Thyroid gland (tissue), 4 donors: ENCODE data around the gene POLR2L. TPM values are rescaled to one million over a fixed set of nuclear protein-coding genes. Genes with fewer than 3 reads are reported as not detected.

ENCODE experiments used
- DNase-seq, 2 donors: peaks; one replicate each; pipeline ENCODE4 v3.0.0-alpha.2; 2019
- H3K27ac ChIP-seq, 3 donors: fragments of 200-600 bp; sonication (generic); 1 replicate in 2 of 3; 2 replicates in 1 of 3; pipeline ENCODE4 v1.5.1; 2016 to 2019; ENCODE audit warnings: mild to moderate bottlenecking in 1 of 3, moderate library complexity in 1 of 3
- H3K27me3 ChIP-seq: fragments of 200-600 bp; sonication (generic); one replicate; pipeline ENCODE4 v1.5.1; 2019
- H3K36me3 ChIP-seq, 2 donors: fragments of 200-600 bp; sonication (generic); one replicate each; pipeline ENCODE4 v1.5.1; 2016 to 2019
- H3K4me1 ChIP-seq, 2 donors: fragments of 200-600 bp; sonication (generic); one replicate each; pipeline ENCODE4 v1.5.1; 2017 to 2019
- H3K4me3 ChIP-seq, 3 donors: fragments of 200-600 bp; sonication (generic); replicated peaks in 1 of 3; 1 replicate in 2 of 3; 2 replicates in 1 of 3; pipeline ENCODE4 v1.5.1; 2016; ENCODE audit warnings: mild to moderate bottlenecking in 1 of 3
- H3K9me3 ChIP-seq: fragments of 200-600 bp; sonication (generic); one replicate; pipeline ENCODE4 v1.5.1; 2017
- CTCF ChIP-seq, 6 experiments: fragments of 200-600 bp in 3 of 6; fragments of 450-650 bp in 3 of 6; sonication (generic) in 3 of 6; IDR thresholded peaks; one replicate each; pipeline ENCODE4 v1.5.1; 2016 to 2019; ENCODE audit warnings: antibody characterized with exemption in 6 of 6, mild to moderate bottlenecking in 2 of 6, inconsistent platforms in 1 of 6, moderate library complexity in 1 of 6
- POLR2A ChIP-seq, 2 donors: fragments of 450-650 bp; IDR thresholded peaks; one replicate each; pipeline ENCODE4 v1.6.1; 2017; ENCODE audit warnings: antibody characterized with exemption in 2 of 2, mild to moderate bottlenecking in 2 of 2, moderate library complexity in 1 of 2
- WGBS, 2 donors: methylation state at CpG; one replicate each; pipeline ENCODE4 v1.1.5; 2017; 5-methylcytosine and 5-hydroxymethylcytosine counted together
- intact Hi-C: fragments of 100-400 bp; cut with DNase I; formaldehyde crosslinking; loops from one replicate; pipeline ENCODE4 v1.15.1; 2023
- total RNA-seq, 4 donors: library from RNA; depleted of rRNA; stranded (reverse); fragments of >200 nt; gene quantifications; one replicate each; pipeline ENCODE4 v1.2.3, GENCODE V29; 2016

POLR2L gene
- total RNA-seq, 4 donors from 2014 or later = 17.9 to 89.2 (median 52.4) TPM

GRCh38 chr11:831118-831864 lies 11.0 kb downstream of the POLR2L start:
- H3K4me3 ChIP-seq = peak overlapping the region in 1 of 3 donors; percentile 23
- peaks cover 2 to 3% of the 10 kb centered on the region in 2 donors for H3K36me3 ChIP-seq
- no peaks in the 10 kb centered on the region for H3K27me3 ChIP-seq
- H3K4me1 ChIP-seq = peaks cover 67 to 77% of the 10 kb centered on the region in 2 donors
- no peak for DNase-seq
- H3K9me3 ChIP-seq = no peaks in the 10 kb centered on the region
- intact Hi-C loops = no loop called here
- 71 to 74% methylated on average over 19 of the region's 31 CpGs for WGBS, 2 donors
- no peak overlapping the region for H3K27ac ChIP-seq
- no peak for TF ChIP-seq CTCF (IDR thresholded peaks at IDR 0.05)

GRCh38 chr11:830295-831117 lies 11.8 kb downstream of the POLR2L start:
- peak; percentile 81 for DNase-seq
- WGBS, 2 donors = 2 to 4% methylated on average over 18 to 30 of the region's 78 CpGs
- H3K4me1 ChIP-seq = peaks cover 67 to 80% of the 10 kb centered on the region in 2 donors

GRCh38 chr11:829847-830294 lies 12.5 kb downstream of the POLR2L start:
- Histone ChIP-seq H3K27me3 (no peaks in the 10 kb centered on the region), H3K4me1 (peaks cover 67 to 75% of the 10 kb centered on the region in 2 donors), H3K9me3 (no peaks in the 10 kb centered on the region), H3K4me3 (peak overlapping the region in 1 of 3 donors; percentile 23), H3K27ac (peak overlapping the region in 2 of 3 donors; percentile 12 to 27), H3K36me3 (peaks cover 5 to 9% of the 10 kb centered on the region in 2 donors)
- no peak for TF ChIP-seq CTCF (IDR thresholded peaks at IDR 0.05)
- no peak for TF ChIP-seq POLR2A (IDR thresholded peaks at IDR 0.05)
- no peak for DNase-seq
- intact Hi-C loops = loop anchor here (10.0 kb wide), 1 partner anchor 85 kb away; the partner anchor contains the start of gene CHID1
- 2 to 24% methylated on average over 5 to 20 of the region's 39 CpGs for WGBS, 2 donors

More at GRCh38 chr11:830295-831117, 11.8 kb downstream of the POLR2L start:
- intact Hi-C loops = no loop called here
- peak overlapping the region in 1 of 3 donors; percentile 23 for H3K4me3 ChIP-seq
- H3K36me3 ChIP-seq = peaks cover 0 to 3% of the 10 kb centered on the region in 2 donors
- no peaks in the 10 kb centered on the region for H3K27me3 ChIP-seq
- peak in 1 of 2 donors; percentile 51 for TF ChIP-seq POLR2A (IDR thresholded peaks at IDR 0.05)
- TF ChIP-seq CTCF (IDR thresholded peaks at IDR 0.05) = no peak
- no peak overlapping the region for H3K27ac ChIP-seq
- no peaks in the 10 kb centered on the region for H3K9me3 ChIP-seq

- Histone ChIP-seq H3K4me3 (peak overlapping the region in 1 of 3 donors; percentile 23), H3K9me3 (no peaks in the 10 kb centered on the region), H3K36me3 (peaks cover 11 to 15% of the 10 kb centered on the region in 2 donors), H3K4me1 (peaks cover 61 to 69% of the 10 kb centered on the region in 2 donors), H3K27me3 (no peaks in the 10 kb centered on the region), H3K27ac (peak overlapping the region in 2 of 3 donors; percentile 27 to 49)
- 32 to 49% methylated on average over 8 to 16 of the region's 40 CpGs for WGBS, 2 donors
- TF ChIP-seq CTCF (IDR thresholded peaks at IDR 0.05) = no peak
- TF ChIP-seq POLR2A (IDR thresholded peaks at IDR 0.05) = no peak
- peak in 1 of 2 donors; percentile 43 for DNase-seq
- intact Hi-C loops = loop anchor here (10.0 kb wide), 1 partner anchor 85 kb away; the partner anchor contains the start of gene CHID1
Measured at GRCh38 chr11:829176-829846, 13.0 kb downstream of the POLR2L start.
